CD1c-positive myeloid dendritic cell (primary cell): Measurements from ENCODE around the gene SYT2.
"Not testable (repeated sequence)": the region's sequence is repeated elsewhere in the genome, so short reads cannot be mapped to it uniquely, and the experiment has no call there.

Experiments
- DNase-seq: peaks from one replicate; pipeline ENCODE4 v3.0.0-alpha.2; 2016; ENCODE audit errors: extremely low spot score

SYT2 gene

DNA sequence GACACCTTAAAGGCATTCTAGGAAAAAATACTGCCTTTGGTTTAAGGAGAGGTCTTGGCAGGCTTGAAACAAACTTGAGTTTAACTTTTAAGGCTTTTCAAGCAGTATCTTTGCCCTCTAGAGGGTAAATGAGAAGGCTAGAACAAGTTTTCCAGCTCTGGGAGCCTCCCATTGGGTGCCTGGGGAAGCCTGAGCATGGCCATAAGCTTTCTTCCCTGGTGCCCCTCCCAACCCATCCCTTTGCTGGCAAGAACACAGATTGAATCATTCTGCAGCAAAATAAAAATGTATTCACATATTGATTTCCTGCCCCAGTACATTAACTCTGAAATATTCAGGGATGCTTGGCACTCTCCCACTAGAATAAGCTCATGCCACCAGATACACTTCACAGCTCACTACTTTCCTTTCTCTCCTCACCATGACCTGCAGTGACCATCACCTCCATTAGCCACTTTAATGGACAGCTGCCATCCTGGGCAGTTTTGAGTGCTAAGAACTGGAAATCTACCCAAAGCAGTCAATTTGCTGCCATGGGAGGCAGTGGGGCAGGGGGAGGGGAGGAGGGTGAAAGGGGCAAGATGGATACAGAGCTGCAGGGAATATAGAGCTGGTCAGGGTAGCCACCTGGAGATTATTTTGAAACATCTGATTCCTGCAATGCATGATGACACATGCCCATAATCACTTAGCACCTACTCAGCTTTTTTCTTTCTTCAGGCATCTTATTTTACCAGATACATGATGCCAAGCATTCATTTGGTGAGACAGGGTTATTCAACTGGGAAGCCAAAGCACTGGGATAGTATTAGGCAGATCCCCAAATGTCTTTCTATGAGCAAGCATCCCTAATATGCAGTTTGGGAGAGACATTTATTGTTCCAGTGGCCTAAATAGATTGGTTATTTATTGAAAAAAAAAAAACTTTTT, 140.6 kb downstream of the SYT2 start:
- no peak for DNase-seq

DNA sequence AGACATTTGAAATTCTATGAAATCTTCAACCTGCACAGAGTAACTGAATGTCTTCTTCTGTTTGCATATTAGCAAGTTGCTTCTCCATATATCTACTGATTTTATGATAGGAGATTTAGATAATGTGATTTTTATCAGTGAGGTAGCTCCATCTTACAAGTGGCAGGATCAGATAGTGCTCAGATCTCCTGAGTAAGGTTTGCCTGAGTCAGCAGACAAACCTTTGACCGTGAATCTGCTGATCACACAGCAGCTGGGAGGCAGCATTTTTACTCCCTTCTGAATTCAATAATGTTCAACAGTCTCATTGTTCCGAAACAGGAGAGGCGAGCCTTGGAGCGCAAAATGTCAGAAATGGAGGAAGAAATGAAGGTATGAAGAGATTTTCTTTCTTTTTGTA, 141.4 kb downstream of the SYT2 start:
- DNase-seq = no peak

DNA sequence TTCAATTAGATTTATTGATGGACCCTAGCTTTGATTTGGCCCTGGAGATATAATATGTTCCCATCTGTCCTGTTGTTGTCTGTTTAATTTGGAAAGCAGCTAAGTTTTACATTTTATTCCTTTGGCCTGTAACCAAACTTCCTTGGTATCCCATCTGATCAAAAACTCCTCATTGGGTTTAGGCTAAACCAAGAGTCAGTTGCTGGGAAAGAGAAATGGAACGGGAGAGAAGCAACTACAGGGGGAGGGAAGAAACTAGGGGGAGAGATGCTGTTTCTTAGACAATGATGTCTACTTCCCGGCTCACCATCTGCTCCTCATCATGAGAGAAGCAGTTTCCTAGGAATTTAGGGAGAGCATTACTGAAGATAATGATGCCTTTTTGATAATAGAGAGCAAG, 141.8 kb downstream of the SYT2 start:
- no peak for DNase-seq

DNA sequence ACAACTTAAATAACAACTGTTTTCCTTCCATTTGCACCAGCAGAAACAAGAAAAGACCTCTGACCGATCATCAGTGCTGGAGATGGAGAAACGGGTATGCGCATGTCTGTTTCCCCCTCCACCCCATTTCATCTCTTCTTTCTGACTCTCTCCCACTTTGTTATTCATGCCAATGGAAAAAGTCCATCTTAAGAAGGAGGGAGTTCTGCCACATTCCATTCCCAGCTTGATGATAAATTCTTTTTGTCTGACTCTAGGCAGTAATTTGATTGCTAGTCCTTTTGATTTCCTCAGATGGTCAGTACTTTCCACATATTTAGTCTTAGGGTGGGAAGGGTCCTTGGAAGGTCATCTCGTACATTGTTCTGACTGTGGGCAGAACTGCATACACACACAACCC, 142.5 kb downstream of the SYT2 start:
- no peak for DNase-seq

DNA sequence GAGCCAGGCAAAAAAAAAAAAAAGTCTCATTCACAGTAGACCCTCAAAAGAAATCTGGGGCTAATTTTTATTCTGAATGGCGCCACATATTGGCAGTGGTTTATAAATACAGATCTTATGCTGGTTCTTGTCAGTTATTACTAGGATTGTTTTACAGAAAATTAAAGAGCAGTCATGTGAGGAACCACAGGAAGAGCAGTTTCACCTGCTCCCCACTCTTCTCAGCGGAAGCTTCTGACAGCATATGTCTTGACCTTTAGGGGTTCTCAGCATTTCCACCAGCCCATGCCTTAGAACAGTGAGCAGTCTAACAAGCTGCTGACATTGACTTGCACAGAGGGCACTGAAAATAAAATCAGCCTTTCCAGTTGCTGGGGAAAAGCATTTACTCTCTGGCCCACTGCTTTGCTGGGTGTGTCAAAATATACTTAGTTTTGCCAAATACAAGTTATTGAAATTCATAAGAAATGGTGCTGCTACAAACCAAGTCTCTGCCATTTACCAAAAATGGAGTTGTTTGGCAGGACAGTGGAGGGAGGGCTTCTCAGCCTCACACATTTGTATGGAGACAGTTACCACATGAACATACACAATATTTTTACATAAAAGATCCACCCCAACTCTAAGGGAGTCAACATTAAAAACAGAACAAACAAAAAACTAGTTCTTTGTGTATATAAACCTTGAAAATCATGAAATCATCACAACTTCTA, 144.2 kb downstream of the SYT2 start:
- no peak for DNase-seq

DNA sequence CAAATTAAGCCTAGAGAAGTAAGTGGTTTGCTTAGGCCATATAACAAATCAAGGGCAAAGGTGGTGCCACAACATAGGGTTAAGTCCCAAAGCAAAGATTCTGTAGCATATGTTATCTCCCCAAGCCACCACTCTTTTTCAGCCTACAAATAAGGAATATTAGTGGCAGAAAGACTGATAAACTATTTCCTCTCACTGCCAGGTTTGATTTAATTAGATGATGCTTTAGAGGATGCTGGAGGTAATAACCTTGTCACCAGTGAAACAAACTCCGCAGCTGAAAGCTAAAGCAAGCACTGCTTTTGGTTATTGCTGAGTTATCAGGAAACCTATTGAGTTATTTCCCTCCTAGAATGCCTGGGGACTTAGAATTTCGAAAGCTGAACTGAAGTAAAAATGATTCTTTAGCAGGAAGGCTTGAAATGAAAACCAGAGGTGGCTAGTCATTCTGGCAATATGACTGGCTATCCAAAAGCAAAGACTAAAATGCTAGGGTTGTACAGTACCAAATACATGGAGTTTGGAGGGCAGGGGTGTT, 145.2 kb downstream of the SYT2 start:
- no peak for DNase-seq

DNA sequence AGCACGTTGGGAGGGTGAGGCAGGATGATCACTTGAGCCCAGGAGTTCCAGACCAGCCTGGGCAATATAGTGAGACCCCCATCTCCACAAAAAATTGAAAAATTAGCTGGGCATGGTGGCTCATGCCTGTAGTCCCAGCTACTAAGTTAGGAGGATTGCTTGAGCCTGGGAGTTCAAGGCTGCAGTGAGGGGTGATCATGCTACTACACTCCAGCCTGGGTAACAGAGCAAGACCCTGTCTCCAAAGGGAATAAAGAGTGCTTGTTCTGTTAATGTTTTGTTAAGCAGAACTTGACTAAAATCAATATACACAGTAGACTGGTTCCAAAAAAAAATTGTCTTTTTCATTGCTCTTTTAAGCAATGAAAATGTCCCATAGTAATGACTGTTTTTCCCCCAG, 146.4 kb downstream of the SYT2 start:
- DNase-seq = no peak

DNA sequence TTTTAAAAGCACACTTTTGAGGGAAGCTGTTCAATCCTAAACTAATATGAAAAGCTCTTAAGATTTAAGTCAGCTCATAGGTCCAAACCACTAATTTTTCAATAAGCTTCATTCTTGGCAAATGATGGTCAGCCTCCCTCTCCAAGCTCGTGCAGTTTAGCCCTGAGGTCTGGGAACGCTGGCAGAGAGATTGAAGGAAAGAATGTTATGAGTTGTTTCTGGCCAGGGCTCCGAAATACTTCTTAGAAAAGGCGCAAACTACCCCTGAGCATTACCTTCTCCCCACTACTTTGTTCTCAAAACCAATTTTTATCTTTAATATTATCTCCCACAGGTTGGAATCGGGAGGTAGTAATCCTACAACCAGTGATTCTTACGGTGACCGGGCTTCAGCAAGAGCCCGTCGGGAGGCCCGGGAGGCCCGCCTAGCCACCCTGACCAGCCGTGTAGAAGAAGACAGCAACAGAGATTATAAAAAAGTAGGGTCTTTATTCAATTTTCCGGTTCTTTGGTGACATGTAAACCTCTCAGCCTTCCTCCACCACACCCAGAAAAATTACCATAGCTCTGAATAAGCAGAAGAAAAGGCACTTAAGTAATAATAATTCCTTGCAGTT, 147.7 kb downstream of the SYT2 start:
- no peak for DNase-seq

DNA sequence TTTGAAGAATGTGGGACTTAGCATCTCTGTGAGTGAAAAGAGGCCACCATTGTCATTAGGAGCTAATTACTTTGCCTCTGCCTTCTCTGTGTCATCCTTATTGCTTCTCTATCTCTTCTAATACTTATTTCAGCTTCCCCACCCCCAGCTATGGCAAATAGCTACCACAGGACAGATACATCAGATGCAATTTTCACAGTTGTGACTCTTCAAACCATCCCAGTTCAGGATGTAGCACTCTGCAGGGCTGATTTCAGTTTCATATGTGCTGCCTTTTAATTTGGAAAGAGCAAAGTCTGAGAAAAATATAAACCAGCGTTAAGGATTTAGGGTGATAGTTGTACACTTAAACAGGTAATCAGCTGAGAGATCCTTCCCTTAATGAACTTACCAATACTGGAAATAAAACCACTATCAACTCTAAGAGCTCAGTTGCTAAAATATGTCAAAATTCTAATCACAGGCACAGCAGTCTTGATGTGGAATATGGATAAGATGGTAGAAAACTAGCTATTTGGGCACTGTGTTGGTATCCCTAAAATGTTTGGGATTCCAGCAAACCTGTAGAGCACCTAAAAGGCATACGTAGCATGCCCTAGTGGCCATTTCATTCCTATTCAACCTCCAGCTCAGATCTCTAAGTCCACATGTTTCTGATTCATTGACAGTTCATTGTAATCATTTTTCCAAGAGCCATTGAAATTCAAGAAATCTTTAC, 148.4 kb downstream of the SYT2 start:
- no peak for DNase-seq

DNA sequence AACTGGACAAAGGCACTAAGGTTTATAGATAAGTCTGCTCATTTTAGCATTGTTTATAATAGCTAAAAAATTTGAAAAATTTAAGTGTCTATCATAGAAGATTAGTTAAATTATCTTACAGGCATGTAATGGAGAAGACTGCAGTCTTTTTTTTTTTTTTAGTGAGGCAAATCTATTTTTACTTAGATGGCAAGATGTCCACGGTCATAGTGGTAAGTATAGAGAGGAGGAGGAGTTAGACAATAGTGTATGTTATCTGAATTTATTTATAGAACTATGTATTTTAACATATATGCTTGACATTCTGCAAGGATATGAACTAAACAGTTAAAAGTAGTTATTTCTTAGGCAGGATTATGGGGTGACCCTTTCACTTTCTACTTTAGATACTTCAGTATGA, 149.0 kb downstream of the SYT2 start:
- DNase-seq = no peak

DNA sequence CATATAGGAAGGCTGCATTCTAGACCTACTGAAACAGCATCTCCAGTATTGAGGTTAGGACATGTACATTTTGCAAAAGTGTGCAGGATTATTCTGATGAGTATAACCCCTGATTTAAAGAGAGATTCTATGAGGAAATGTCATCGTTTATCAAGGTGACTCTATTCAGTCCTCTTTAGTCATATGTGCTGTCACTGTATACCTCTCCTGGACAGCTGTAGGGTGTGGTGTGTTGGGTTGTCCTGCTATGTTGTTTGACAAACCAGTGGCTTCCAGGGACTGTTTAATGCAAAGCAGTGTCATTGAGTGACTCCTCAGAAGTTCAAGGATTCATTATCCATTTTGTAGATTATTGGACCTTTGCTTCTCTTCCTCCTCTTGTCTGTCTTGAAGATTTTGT, 152.6 kb downstream of the SYT2 start:
- not testable (repeated sequence) for DNase-seq

DNA sequence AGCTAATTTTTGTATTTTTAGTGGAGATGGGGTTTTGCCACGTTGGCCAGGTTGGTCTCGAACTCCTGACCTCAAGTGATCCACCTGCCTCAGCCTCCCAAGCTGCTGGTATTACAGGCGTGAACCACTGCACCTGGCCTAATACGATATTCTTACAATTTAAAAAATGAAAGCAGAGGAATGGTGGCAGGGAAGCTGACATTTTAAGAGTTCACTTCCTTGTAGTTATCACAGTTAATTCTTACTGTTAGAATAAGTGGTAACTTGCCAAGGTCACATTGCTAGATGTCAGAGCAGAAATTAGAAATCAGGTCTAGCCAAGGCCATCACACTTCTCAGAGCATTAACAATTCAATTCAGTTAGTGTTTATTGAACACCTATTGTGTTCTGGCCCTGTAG, 154.2 kb downstream of the SYT2 start:
- DNase-seq = not testable (repeated sequence)

DNA sequence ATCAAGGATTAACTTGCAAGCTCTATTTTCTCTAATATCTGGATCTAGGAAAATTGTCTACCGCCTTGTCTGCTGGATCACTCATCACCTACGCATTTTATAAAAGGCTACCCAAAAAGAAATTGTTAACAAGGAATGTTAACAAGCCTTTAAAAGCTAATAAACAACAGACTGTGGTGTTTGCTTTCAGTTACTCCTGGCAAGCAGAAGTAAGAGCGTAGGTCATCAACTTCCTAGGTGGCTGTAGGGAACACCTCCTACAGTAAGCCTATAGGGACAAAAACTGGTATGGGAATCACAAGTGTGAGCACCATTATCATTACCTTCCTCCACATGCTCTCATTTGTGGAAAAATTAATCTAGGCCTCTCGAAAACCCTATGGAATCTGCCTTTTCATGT, 155.6 kb downstream of the SYT2 start:
- DNase-seq = not testable (repeated sequence)

DNA sequence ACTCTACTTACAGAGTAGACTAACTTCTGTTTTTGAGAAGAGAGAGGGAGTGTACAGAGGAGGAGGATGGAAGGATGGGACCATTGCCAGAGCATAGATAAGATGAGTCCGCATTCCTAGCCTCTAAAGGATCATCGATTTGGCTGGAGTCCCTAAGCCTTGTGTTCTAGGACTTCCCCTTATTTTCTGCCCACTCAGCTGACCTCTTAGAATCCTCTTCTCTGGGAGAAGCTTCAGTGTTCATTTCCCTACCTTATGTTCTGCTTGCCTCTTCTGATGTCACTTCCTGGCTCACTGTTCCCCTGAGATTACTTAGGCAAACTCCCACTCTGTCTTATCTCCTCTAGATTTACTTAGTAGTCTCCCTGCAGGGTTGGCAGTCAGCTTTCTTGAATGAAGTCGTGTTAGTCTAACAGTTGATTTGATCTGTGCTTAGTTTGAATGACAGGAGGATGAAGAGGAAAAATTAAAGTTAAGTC, 156.7 kb downstream of the SYT2 start:
- DNase-seq = peak; percentile 86

DNA sequence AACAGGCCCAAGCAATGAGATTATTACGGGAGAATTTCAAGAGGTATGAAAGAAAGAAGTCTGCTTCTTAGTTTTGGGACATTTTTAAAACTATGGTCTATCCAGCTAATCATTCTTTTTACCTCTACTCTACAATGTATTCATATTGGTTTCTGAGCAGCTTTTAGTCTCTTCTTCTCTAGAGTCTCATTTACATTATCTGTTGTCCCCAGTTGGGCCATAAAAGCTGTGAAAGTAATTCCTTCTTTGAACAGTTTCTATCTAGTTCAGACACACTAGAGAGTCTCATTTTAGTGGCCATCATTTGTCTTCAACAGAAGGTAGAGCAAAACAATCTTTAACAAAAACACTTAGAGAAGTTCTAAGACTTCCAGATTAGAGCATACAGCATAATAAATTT, 157.2 kb downstream of the SYT2 start:
- not testable (repeated sequence) for DNase-seq

DNA sequence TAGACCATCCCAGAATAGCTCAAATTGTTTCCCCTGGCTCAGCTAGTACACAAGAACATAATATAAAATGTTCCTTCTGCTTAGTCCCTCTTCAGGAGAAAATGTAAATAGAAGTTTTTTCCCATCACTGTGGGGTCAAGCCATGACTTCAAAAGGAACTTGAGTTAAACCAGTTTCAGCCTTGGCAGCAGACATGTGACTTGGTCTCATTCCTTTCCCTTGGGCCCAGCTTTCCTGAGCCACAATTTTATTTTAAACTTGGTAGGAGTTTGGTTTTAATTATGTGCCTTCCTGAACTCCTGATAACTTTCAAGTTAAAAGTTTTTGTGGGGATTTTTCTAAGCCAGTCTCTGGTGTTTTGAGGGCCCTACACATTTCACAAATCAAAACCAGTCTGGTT, 157.6 kb downstream of the SYT2 start:
- not testable (repeated sequence) for DNase-seq

DNA sequence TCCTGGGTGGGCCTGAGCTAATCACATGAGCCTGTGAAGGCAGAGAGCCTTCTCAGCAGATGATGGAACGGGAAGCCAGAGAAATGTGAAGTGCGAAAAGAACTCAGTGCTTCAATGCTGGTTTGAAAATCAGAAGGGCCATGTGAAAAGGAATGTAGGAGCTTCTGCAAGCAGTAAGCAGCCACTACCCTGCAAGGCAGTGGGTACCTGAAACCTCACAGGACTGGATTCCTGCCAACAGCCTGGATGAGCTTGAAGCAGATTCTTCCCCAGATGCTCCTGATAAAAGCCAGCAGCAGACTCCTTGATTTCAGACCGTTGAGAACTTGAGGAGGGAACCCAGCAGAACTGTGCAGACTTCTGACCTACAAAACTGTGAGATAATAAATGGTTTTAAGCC, 158.6 kb downstream of the SYT2 start:
- DNase-seq = no peak

DNA sequence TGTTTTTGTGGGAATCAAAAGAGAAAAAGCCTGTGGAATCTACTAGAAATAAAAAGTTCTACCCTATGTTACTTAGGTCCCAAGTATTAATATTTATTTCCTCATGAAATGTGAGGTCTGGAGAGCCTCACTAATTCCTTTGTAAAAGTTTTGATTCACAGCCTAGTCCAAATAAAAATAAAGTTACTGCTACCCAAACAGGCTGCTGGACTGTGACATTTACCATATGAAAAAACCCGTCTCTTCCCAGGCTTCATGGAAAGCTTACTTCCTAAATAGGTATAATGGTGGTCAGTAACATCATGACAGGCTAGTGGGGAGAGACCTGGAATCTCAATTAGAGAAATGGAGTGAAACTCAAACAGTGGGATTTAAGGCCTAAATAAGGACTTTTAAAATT, 160.2 kb downstream of the SYT2 start:
- not testable (repeated sequence) for DNase-seq

DNA sequence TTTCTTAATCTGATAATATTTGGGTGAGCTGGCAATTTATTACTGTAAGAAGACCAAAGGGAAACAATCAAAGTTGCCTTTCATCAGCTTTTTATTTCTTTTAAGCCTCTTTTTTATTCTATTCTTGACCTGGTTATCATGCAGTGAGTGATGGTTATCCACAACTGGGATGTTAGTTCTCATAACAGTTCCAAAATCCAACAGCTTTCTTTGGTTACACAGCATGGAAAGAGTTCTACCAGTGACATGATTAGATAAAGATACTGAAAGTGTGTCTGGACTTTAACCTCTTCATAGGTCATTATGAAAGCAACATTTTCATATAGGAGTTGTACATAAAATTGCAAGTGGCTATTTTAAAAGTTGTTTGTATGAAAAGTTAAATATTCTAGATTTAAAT, 163.0 kb downstream of the SYT2 start:
- no peak for DNase-seq

DNA sequence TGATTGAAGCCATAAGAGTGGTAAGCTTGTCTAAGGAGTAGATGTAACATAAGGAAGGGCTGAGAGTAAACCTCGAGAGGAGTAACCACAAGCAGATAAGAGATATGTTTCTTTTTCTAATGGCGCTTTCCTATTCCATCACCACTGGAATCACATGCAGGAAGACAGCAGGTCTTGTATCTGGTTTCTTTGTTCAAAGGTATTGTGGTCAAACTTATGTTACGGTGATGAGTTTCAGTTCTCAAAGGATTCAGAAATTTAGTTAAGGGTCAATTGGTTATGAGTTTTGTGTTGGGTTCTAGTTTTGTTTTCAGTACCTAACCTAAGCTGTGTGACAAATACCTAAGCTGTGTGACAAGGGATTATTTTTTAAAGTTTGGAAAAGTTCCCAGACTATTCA, 163.5 kb downstream of the SYT2 start:
- not testable (repeated sequence) for DNase-seq

DNA sequence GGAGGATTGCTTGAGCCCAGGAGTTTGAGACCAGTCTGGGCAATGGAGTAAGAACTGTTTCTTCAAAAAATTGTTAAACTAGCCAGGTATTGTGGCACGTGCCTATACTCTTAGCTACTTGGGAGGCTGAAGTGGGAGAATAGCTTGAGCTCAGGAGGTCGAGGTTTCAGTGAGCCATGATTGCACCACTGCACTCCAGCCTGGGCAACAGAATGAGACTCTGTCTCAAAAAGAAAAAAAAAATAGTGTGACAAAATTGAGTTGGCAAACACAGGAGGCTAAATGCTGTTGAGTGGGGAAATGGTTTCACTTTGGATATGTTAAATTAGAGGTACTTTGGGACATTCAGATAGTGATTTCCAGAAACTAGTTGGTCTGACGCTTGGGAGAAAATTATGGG, 163.9 kb downstream of the SYT2 start:
- DNase-seq = not testable (repeated sequence)
